HEK293T (cell line): ENCODE data around the gene STK39.

Experiments
- SP1 ChIP-seq: fragments of 450-650 bp; IDR thresholded peaks from 2 replicates; pipeline ENCODE4 v1.6.1; 2017
- SUZ12 ChIP-seq: fragments of 450-650 bp; IDR thresholded peaks from 2 replicates; pipeline ENCODE4 v1.6.1; 2016; ENCODE audit warnings: mild to moderate bottlenecking

GRCh38 chr2:168194784-168195522 is 52.4 kb downstream of the STK39 start:
- TF ChIP-seq SUZ12 (no peak), SP1 (no peak)
